ENCODE data around the gene PLXNA4.

DNA sequence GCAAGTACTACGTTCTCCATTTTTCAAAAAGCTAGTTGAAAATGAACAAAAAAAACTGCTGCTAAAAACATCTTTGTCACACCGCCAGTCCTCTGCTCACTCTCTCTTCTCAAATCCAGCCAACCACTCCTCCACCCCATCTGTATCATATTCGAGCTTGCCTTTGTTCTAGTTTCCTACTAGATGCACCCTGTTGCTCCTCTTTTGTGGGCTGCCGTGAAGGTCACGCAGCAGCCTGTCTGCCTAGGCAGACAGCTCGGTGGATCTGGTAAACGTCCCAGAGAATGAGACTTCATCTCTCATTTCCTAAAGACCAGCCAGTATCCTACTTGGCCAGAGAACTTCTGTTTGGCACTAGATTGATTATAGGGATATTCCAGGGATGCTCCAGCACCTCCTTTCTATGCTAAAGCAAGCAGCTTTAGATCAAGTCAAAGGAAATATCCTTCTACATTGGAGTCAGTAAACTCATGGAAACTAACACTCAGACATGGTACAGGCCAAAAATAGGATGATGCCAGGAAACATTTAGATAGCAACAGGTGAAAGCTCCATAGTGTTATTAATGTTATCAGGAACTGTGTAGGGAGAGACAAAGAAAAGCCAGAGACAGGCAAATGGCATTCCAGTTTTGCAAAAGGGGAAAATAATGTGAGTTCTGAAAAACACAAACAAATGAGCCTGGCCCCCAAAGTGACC is 8.7 kb upstream of the PLXNA4 start:
- TF ChIP-seq POLR2AphosphoS5 (IDR thresholded peaks at IDR 0.05) (no peak), POLR2A (IDR thresholded peaks at IDR 0.05) (no peak)
- TF ChIP-seq, protein P1, sequence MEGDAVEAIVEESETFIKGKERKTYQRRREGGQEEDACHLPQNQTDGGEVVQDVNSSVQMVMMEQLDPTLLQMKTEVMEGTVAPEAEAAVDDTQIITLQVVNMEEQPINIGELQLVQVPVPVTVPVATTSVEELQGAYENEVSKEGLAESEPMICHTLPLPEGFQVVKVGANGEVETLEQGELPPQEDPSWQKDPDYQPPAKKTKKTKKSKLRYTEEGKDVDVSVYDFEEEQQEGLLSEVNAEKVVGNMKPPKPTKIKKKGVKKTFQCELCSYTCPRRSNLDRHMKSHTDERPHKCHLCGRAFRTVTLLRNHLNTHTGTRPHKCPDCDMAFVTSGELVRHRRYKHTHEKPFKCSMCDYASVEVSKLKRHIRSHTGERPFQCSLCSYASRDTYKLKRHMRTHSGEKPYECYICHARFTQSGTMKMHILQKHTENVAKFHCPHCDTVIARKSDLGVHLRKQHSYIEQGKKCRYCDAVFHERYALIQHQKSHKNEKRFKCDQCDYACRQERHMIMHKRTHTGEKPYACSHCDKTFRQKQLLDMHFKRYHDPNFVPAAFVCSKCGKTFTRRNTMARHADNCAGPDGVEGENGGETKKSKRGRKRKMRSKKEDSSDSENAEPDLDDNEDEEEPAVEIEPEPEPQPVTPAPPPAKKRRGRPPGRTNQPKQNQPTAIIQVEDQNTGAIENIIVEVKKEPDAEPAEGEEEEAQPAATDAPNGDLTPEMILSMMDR (IDR thresholded peaks at IDR 0.05) = no peak

All from gastroesophageal sphincter (tissue), 3 donors.